Heart right ventricle (tissue), 16 donors: ENCODE results near the gene SLFN12. TPM values are rescaled to one million over a fixed set of nuclear protein-coding genes. Genes with fewer than 3 reads are reported as not detected.

Experiments used
- ATAC-seq, 8 donors: fragments of 200-7000 bp; cut with Tn5 transposase; one replicate each; pipeline ENCODE4 v1.9.1; 2020; ENCODE audit warnings: mild to moderate bottlenecking in 8 of 8, moderate library complexity in 8 of 8, moderate number of reproducible peaks in 1 of 8
- DNase-seq, 2 donors: peaks; one replicate each; pipeline ENCODE4 v3.0.0-alpha.2; 2020
- H3K27ac ChIP-seq, 10 donors: fragments of 200-600 bp; sonication (generic) in 2 of 10; one replicate each; pipeline versions ENCODE4 v1.5.0 to v1.8.0; 2020 to 2022; ENCODE audit warnings: mild to moderate bottlenecking in 3 of 10
- H3K27me3 ChIP-seq, 7 donors: fragments of 200-600 bp; one replicate each; pipeline ENCODE4 v1.8.0; 2021 to 2022; ENCODE audit warnings: mild to moderate bottlenecking in 2 of 7
- H3K36me3 ChIP-seq, 9 donors: fragments of 200-600 bp; sonication (generic) in 1 of 9; one replicate each; pipeline versions ENCODE4 v1.5.0 to v1.8.0; 2020 to 2022; ENCODE audit warnings: mild to moderate bottlenecking in 2 of 9
- H3K4me1 ChIP-seq, 9 donors: fragments of 200-600 bp; sonication (generic) in 1 of 9; one replicate each; pipeline versions ENCODE4 v1.5.0 to v1.8.0; 2020 to 2022; ENCODE audit warnings: mild to moderate bottlenecking in 4 of 9
- H3K4me3 ChIP-seq, 10 donors: fragments of 200-600 bp; sonication (generic) in 2 of 10; one replicate each; pipeline versions ENCODE4 v1.5.0 to v1.8.0; 2020 to 2022; ENCODE audit warnings: mild to moderate bottlenecking in 7 of 10, moderate library complexity in 2 of 10
- H3K9me3 ChIP-seq, 11 donors: fragments of 200-600 bp in 10 of 11; sonication (generic) in 2 of 11; one replicate each; pipeline versions ENCODE4 v1.5.0 to v1.8.0; 2013 to 2022; ENCODE audit warnings: mild to moderate bottlenecking in 2 of 11, control low read depth in 1 of 11, moderate library complexity in 1 of 11
- CTCF ChIP-seq, 9 donors: fragments of 200-600 bp; sonication (generic) in 2 of 9; IDR thresholded peaks; one replicate each; pipeline versions ENCODE4 v1.5.0 to v1.8.0; 2021 to 2022; ENCODE audit warnings: antibody characterized with exemption in 9 of 9, mild to moderate bottlenecking in 5 of 9, moderate library complexity in 1 of 9
- WGBS, 2 donors: extraction: QIAGEN DNeasy Blood & Tissue Kit; methylation state at CpG; one replicate each; pipeline ENCODE4 v1.1.7; 2013; ENCODE audit warnings: inconsistent platforms in 1 of 2; 5-methylcytosine and 5-hydroxymethylcytosine counted together
- intact Hi-C, 10 donors: fragments of 100-400 bp; cut with DNase I; formaldehyde crosslinking; loops; one replicate each; pipeline versions ENCODE4 v1.11.1 to v1.14.2; 2022
- polyA plus RNA-seq, 2 donors: library from polyadenylated mRNA; stranded (reverse); fragments of 200-250 nt; gene quantifications; one replicate each; pipeline ENCODE4 v1.2.3, GENCODE V29; 2013
- total RNA-seq, 10 donors: library from RNA; stranded (reverse); fragmentation: NEBNext Ultra II Directional in 3 of 10; extraction: Animal tissue kit (Norgen Biotek cat#: 25700) in 3 of 10; gene quantifications; one replicate each; pipeline versions ENCODE4 v1.2.1 to v1.2.4, GENCODE V29; 2021 to 2023
- donor health status: Arrhythmogenic right ventricular cardiomyopathy.
- donor health status: ischemic (EF 13 %, LVEDD 7.1; RV severe dilation, severe dysfunction).
- donor health status: healthy with polysubstance abuse.
- donor health status: DM: no; HTN: yes; CAD: no.
- donor health status: DM: no; HTN: no; CAD: no.
- donor health status: ischemic (EF 25% LVEDD 6.9; RV normal size, moderate dysfunction).
- donor health status: ischemic (EF 25% LVEDD 5.7; RV mildly dilated, moderate dysfunction).
- donor health status: healthy.
- donor health status: DM: yes; HTN: yes; CAD: no.
- donor health status: Ischemic cardiomyopathy.
- donor health status: ischemic (EF 35%, LVEDD 5.7; RV mildly dilated, moderate dysfunction).
- donor health status: nonischemic (EF 11% LVEDD 7.7; RV severe dilation, severe dysfunction).
- donor health status: DM: yes; HTN: yes; CAD: no.
- donor health status: PGD.
- donor health status: ischemic (EF 29% LVEDD 5.4; RV normal size, mild dysfunction).
- donor health status: nonischemic (EF 23%, LVEDD 6.1; RV moderate dilation, normal function).

The SLFN12 gene
- total and polyA plus RNA-seq, 12 donors = 0.96 to 7.8 (median 3.8) TPM

- H3K9me3 ChIP-seq = peaks cover 0 to 21% (median 12%) of the 10 kb centered on the region in 11 donors
- peaks cover 0 to 55% (median 10%) of the 10 kb centered on the region in 9 donors for H3K4me1 ChIP-seq
- 50 to 53% methylated on average over 4 of the region's 4 CpGs for WGBS, 2 donors
- H3K36me3 ChIP-seq = peaks cover 0 to 52% (median 7%) of the 10 kb centered on the region in 9 donors
- TF ChIP-seq CTCF (IDR thresholded peaks at IDR 0.05) = no peak
- ATAC-seq (peak in 7 of 8 donors; percentile 79 to 94 (median 87)), DNase-seq (peak in 1 of 2 donors; percentile 26)
- peaks cover 0 to 4% (median 0%) of the 10 kb centered on the region in 7 donors for H3K27me3 ChIP-seq
- intact Hi-C loops = loop anchor here in 2 of 10 donors (10.0 kb wide), 2 partner anchors 53 to 117 kb away; no protein-coding TSS in a partner anchor
- H3K4me3 ChIP-seq = no peak overlapping the region
- peak overlapping the region in 1 of 10 donors; percentile 57 for H3K27ac ChIP-seq
Observed at GRCh38 chr17:35368081-35368830, 64.0 kb downstream of the SLFN12 start.

- WGBS, 2 donors = 33 to 58% methylated on average over 1 of the region's 1 CpG
- DNase-seq (no peak), ATAC-seq (peak in 5 of 8 donors; percentile 16 to 82 (median 33))
- H3K4me1 ChIP-seq = peaks cover 0 to 55% (median 23%) of the 10 kb centered on the region in 9 donors
- H3K4me3 ChIP-seq = no peak overlapping the region
- H3K36me3 ChIP-seq = peaks cover 0 to 97% (median 23%) of the 10 kb centered on the region in 9 donors
- no peak overlapping the region for H3K27ac ChIP-seq
- intact Hi-C loops = loop anchor here in 2 of 10 donors (10.0 kb wide), 2 partner anchors 46 to 124 kb away; no protein-coding TSS in a partner anchor
- TF ChIP-seq CTCF (IDR thresholded peaks at IDR 0.05) = no peak
- no peaks in the 10 kb centered on the region for H3K9me3 ChIP-seq
- H3K27me3 ChIP-seq = no peaks in the 10 kb centered on the region
Observed at GRCh38 chr17:35361027-35361426, 71.3 kb downstream of the SLFN12 start.

Other genes starting within 250 kb of the SLFN12 start
- not detected for gene SLC35G3, start 238.1 kb downstream of the SLFN12 start, total RNA-seq
- not detected for gene SLC35G3, start 238.1 kb downstream of the SLFN12 start, polyA plus RNA-seq
- 10 to 100 TPM; 11.0 to 29.8 (median 15.9) TPM for gene SLFN5, start 189.4 kb downstream of the SLFN12 start, total RNA-seq
- gene SLFN5, start 189.4 kb downstream of the SLFN12 start, polyA plus RNA-seq = 1 to 10 TPM; 2.5 to 5.4 TPM
- gene SLFN11, start 58.9 kb downstream of the SLFN12 start, total RNA-seq = 10 to 100 TPM; 11.5 to 25.7 (median 18.5) TPM
- gene SLFN11, start 58.9 kb downstream of the SLFN12 start, polyA plus RNA-seq = 10 to 100 TPM in 1 of 2 donors, 1 to 10 TPM in 1; 4.3 to 16.4 TPM
- 10 to 100 TPM in 1 of 10 donors, 1 to 10 TPM in 9; 1.8 to 10.7 (median 4.4) TPM for gene SLFN13, start 16.3 kb upstream of the SLFN12 start, total RNA-seq
- 1 to 10 TPM in 1 of 2 donors, under 1 TPM in 1; 0.51 to 1.5 TPM for gene SLFN13, start 16.3 kb upstream of the SLFN12 start, polyA plus RNA-seq
- gene SLFN12L, start 105.2 kb upstream of the SLFN12 start, total RNA-seq = 1 to 10 TPM in 3 of 10 donors, under 1 TPM in 7; 0.20 to 4.5 (median 0.69) TPM
- gene SLFN12L, start 105.2 kb upstream of the SLFN12 start, polyA plus RNA-seq = under 1 TPM; 0.06 to 0.73 TPM
- gene SLFN14, start 128.3 kb upstream of the SLFN12 start, total RNA-seq = under 1 TPM in 1 of 10 donors, not detected in 9; 0.09 TPM
- not detected for gene SLFN14, start 128.3 kb upstream of the SLFN12 start, polyA plus RNA-seq
- 10 to 100 TPM in 2 of 10 donors, 1 to 10 TPM in 8; 6.6 to 11.2 (median 9.0) TPM for gene PEX12, start 146.1 kb upstream of the SLFN12 start, total RNA-seq
- gene PEX12, start 146.1 kb upstream of the SLFN12 start, polyA plus RNA-seq = 1 to 10 TPM; 2.6 to 3.6 TPM
- gene AP2B1, start 154.8 kb upstream of the SLFN12 start, total RNA-seq = 100 to 1,000 TPM; 107 to 173 (median 130) TPM
- 10 to 100 TPM; 20.0 to 38.8 TPM for gene AP2B1, start 154.8 kb upstream of the SLFN12 start, polyA plus RNA-seq